ENCODE measurements around the gene TMEM80. TPM values are rescaled to one million over a fixed set of nuclear protein-coding genes. Genes with fewer than 3 reads are reported as not detected.
A peak's percentile ranks its signal among the peaks of the same experiment; 100 is the strongest.
"Not testable (repeated sequence)": the region's sequence is repeated elsewhere in the genome, so short reads cannot be mapped to it uniquely, and the experiment has no call there.

The TMEM80 gene
- total and polyA plus RNA-seq, 2 experiments from 2014 or later, result 26.7 to 35.5 TPM

DNA sequence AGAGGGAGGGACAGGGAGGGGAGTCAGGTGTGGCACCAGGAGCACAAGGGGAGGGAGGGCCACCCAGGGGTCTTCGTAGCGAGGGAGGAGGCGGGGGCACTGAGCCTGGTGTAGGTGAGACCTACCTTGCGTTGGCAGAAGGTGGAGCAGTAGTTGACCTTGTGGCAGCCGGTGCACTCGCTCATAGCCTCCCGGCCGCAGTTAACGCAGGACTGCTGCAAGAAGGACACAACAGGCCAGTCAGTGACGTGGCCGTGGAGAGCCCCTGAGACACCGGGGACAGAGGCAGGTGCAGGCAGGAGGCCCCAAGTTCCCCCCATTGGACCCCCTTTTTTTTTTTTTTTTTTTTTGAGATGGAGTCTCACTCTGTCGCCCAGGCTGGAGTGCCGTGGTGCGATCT, 41.8 kb upstream of the TMEM80 start:
- Histone ChIP-seq H3K9me2 (replicated peaks; ENCODE audit: insufficient read depth) (no peaks in the 10 kb centered on the region), H3K27ac (no peak overlapping the region), H3K36me3 (replicated peaks; ENCODE audit: insufficient read depth, low read depth) (no peaks in the 10 kb centered on the region), H3K4me3 (no peak overlapping the region), H3K4me2 (no peak overlapping the region), H3K4me1 (ENCODE audit: insufficient read depth) (peaks cover 9% of the 10 kb centered on the region), H3K79me2 (no peaks in the 10 kb centered on the region), H2AFZ (no peak overlapping the region), H4K20me1 (ENCODE audit: insufficient read depth, poor library complexity, severe bottlenecking) (peaks cover 3% of the 10 kb centered on the region), H3K27me3 (no peaks in the 10 kb centered on the region), H3K9me3 (ENCODE audit: low read depth) (no peaks in the 10 kb centered on the region)
- WGBS (ENCODE audit: low lambda C conversion rate, missing lambda C conversion rate), result 93% methylated on average over 11 of the region's 15 CpGs
- TF ChIP-seq EZH2phosphoT487 (IDR thresholded peaks at IDR 0.05; ENCODE audit: low read depth, severe bottlenecking, unreplicated experiment) (no peak), EZH2 (IDR thresholded peaks at IDR 0.05; ENCODE audit: borderline replicate concordance) (no peak)
- TF ChIP-seq, protein P1, sequence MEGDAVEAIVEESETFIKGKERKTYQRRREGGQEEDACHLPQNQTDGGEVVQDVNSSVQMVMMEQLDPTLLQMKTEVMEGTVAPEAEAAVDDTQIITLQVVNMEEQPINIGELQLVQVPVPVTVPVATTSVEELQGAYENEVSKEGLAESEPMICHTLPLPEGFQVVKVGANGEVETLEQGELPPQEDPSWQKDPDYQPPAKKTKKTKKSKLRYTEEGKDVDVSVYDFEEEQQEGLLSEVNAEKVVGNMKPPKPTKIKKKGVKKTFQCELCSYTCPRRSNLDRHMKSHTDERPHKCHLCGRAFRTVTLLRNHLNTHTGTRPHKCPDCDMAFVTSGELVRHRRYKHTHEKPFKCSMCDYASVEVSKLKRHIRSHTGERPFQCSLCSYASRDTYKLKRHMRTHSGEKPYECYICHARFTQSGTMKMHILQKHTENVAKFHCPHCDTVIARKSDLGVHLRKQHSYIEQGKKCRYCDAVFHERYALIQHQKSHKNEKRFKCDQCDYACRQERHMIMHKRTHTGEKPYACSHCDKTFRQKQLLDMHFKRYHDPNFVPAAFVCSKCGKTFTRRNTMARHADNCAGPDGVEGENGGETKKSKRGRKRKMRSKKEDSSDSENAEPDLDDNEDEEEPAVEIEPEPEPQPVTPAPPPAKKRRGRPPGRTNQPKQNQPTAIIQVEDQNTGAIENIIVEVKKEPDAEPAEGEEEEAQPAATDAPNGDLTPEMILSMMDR (IDR thresholded peaks at IDR 0.05; ENCODE audit: poor library complexity), result no peak
- DNase-seq (ENCODE audit: low spot score), result no peak

GRCh38 chr11:654444-654843, 41.2 kb upstream of the TMEM80 start:
- not testable (repeated sequence) for H3K27ac ChIP-seq; H3K9me3 ChIP-seq (ENCODE audit: low read depth); H3K4me1 ChIP-seq (ENCODE audit: insufficient read depth); DNase-seq (ENCODE audit: low spot score); H3K36me3 ChIP-seq (replicated peaks; ENCODE audit: insufficient read depth, low read depth); H2AFZ ChIP-seq; H3K4me3 ChIP-seq; H3K9me2 ChIP-seq (replicated peaks; ENCODE audit: insufficient read depth); H3K79me2 ChIP-seq; H3K4me2 ChIP-seq; H4K20me1 ChIP-seq (ENCODE audit: insufficient read depth, poor library complexity, severe bottlenecking); H3K27me3 ChIP-seq
- WGBS (ENCODE audit: low lambda C conversion rate, missing lambda C conversion rate), result 79% methylated on average over 12 of the region's 12 CpGs

GRCh38 chr11:655036-655726, 40.4 kb upstream of the TMEM80 start:
- Histone ChIP-seq H3K4me2 (no peak overlapping the region), H3K9me3 (ENCODE audit: low read depth) (no peaks in the 10 kb centered on the region), H3K9me2 (replicated peaks; ENCODE audit: insufficient read depth) (no peaks in the 10 kb centered on the region), H3K4me1 (ENCODE audit: insufficient read depth) (peaks cover 9% of the 10 kb centered on the region), H2AFZ (no peak overlapping the region), H4K20me1 (ENCODE audit: insufficient read depth, poor library complexity, severe bottlenecking) (peaks cover 3% of the 10 kb centered on the region), H3K27me3 (no peaks in the 10 kb centered on the region), H3K4me3 (no peak overlapping the region), H3K27ac (no peak overlapping the region), H3K36me3 (replicated peaks; ENCODE audit: insufficient read depth, low read depth) (no peaks in the 10 kb centered on the region), H3K79me2 (no peaks in the 10 kb centered on the region)
- peak; percentile 57 for DNase-seq (ENCODE audit: low spot score)
- TF ChIP-seq EZH2phosphoT487 (IDR thresholded peaks at IDR 0.05; ENCODE audit: low read depth, severe bottlenecking, unreplicated experiment) (no peak), EZH2 (IDR thresholded peaks at IDR 0.05; ENCODE audit: borderline replicate concordance) (no peak)
- TF ChIP-seq, protein P1 (IDR thresholded peaks at IDR 0.05; ENCODE audit: poor library complexity), result no peak
- 74% methylated on average over 30 of the region's 30 CpGs for WGBS (ENCODE audit: low lambda C conversion rate, missing lambda C conversion rate)

DNA sequence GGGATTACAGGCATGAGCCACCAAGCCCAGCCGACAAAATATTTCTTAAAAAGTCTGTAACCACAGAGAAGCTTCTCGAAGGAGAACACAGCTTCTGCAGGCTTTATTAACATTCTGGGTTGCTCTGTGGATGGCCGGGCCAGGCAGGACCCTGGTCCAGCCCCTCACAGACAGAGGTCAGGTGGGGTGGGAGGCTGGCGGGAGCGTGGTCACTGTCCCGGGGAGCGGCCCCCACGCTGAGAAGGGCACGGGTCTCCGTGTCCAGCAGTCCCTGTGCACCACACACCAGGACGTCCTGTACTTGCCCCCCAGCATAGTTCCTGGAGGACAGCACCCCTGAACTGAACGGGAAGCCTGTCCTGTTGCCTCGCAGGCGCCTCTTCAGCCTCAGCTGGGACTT, 39.2 kb upstream of the TMEM80 start:
- H3K9me3 ChIP-seq (ENCODE audit: low read depth), result no peaks in the 10 kb centered on the region
- H3K27me3 ChIP-seq, result no peaks in the 10 kb centered on the region
- H3K9me2 ChIP-seq (replicated peaks; ENCODE audit: insufficient read depth), result no peaks in the 10 kb centered on the region
- H3K36me3 ChIP-seq (replicated peaks; ENCODE audit: insufficient read depth, low read depth), result no peaks in the 10 kb centered on the region
- H3K4me3 ChIP-seq, result no peak overlapping the region
- 94% methylated on average over 13 of the region's 14 CpGs for WGBS (ENCODE audit: low lambda C conversion rate, missing lambda C conversion rate)
- peaks cover 3% of the 10 kb centered on the region for H4K20me1 ChIP-seq (ENCODE audit: insufficient read depth, poor library complexity, severe bottlenecking)
- DNase-seq (ENCODE audit: low spot score), result no peak
- no peak overlapping the region for H3K27ac ChIP-seq
- no peak overlapping the region for H3K4me2 ChIP-seq
- TF ChIP-seq EZH2 (IDR thresholded peaks at IDR 0.05; ENCODE audit: borderline replicate concordance), result no peak
- TF ChIP-seq EZH2phosphoT487 (IDR thresholded peaks at IDR 0.05; ENCODE audit: low read depth, severe bottlenecking, unreplicated experiment), result no peak
- TF ChIP-seq, protein P1 (IDR thresholded peaks at IDR 0.05; ENCODE audit: poor library complexity), result no peak
- peaks cover 9% of the 10 kb centered on the region for H3K4me1 ChIP-seq (ENCODE audit: insufficient read depth)
- no peaks in the 10 kb centered on the region for H3K79me2 ChIP-seq
- H2AFZ ChIP-seq, result no peak overlapping the region

Measured in hepatocyte (in vitro differentiated cells).